HG02623 (cell line): Measurements from ENCODE around the gene TNFAIP2.
"Not testable (repeated sequence)": the region's sequence is repeated elsewhere in the genome, so short reads cannot be mapped to it uniquely, and the experiment has no call there.

Experiments used
- ATAC-seq: cut with Tn5 transposase; IDR thresholded peaks from one replicate; pipeline ENCODE4 v1.9.1; 2021; ENCODE audit warnings: moderate library complexity; ENCODE audit not compliant: unreplicated experiment

The TNFAIP2 gene

DNA sequence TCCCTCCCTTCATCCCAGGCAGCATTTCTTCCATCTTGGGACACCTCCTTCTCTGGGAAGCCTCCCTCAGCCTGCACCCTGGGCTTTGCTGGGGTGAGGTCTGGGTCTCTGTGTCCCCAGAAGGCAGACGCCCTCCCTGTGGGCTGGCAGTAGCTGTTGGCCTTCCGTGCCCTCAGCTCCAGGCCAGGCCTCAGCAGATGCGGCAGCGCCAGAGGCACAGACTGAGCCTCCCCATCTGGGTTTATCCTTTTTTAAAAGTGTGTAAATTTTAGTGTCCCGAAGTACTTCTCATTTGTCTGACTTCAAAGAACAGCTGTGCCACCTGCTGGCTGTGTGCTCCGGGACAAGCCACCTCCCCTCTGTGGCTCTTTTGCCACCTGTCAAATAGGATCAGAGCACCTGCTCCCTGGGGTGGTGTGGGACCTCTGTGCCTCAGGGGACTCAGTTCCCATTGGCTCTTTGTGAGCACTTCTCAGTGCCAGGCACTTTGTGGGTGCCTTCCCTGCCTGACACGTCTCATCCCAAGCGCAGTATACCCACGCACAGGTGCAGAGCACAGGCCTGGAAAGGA, 17.6 kb upstream of the TNFAIP2 start:
- no peak for ATAC-seq

- ATAC-seq, result no peak
Observed at GRCh38 chr14:103107455-103107854, 15.8 kb upstream of the TNFAIP2 start.

GRCh38 chr14:103107941-103108748, 15.1 kb upstream of the TNFAIP2 start:
- ATAC-seq, result no peak

- no peak for ATAC-seq
Observed at GRCh38 chr14:103108749-103109207, 14.5 kb upstream of the TNFAIP2 start.

- no peak for ATAC-seq
Observed at GRCh38 chr14:103109535-103110441, 13.5 kb upstream of the TNFAIP2 start.

- ATAC-seq, result no peak
Observed at GRCh38 chr14:103110681-103111231, 12.5 kb upstream of the TNFAIP2 start.

DNA sequence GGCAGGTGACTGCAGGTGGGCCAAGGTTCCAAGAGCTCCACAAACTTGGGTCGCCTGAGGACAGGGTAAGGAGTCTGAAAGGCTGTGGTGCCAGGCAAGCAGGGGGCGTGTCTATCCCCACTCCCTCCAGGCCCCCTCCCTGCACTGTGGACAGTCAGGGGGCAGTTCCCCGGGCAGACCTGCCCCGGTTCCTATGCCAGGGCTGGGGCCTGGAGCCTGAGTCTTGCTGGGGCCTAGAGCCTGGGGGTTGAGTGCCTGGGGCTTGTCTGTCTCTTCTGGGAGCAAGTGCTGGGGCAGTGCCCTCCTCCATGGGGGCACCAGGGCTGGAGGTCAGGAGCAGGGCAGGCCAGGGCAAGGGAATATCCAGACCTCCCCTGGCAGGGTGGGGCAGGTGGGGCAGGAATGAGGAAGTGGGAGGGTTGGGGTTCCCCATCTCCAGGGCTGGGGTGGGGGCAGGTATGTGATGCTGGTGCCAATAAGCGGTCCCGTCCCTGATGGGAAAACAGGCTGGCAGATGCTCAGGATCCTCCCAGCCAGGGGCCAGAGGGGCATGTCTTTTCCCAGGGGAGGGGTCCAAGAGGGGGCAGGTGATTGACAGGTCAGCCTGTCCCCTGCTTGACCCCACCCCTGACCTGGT, 11.9 kb upstream of the TNFAIP2 start:
- no peak for ATAC-seq

DNA sequence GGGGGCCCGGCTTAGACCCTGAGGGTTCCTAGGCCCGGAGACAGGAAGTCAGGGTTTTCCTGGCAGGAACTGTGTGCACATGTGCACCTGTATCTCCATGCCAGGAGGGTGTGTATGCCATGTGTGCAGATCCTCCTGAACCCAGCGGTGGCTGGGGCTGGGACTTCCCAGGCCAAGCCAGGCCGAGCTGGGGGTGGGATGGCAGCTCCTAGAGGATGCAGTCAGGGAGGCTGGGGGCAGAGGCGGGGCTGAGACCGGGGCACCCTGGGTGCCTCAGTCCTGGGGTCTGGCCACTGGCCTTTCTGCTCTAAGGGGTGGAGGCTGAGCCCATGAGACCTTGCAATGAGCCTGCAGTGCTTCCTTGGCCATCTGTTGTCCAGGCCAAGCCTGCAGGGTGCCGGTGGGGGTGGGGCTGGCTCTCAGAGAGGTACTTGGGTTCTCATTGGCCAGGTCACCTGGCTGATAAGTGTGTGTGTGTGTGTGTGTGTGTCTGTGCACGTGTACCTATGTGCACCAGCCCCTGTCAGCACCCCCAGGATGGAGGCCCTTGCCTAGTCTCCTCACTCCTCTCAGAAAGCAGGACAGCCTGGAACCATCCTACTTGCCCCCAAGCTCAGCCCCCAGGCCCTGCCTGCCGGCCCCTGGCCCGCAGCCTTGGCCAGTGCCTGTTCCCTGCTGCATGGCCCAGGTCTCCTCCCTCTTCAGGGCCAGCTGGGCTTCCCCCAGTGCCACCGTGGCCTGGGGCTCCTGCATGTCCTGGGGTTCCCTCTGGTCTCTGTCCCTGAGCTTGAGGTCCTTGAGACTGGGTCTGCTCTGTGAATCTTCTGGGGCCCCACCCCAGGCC, 10.6 kb upstream of the TNFAIP2 start:
- no peak for ATAC-seq

- ATAC-seq, result no peak
Observed at GRCh38 chr14:103113303-103113702, 10.0 kb upstream of the TNFAIP2 start.

DNA sequence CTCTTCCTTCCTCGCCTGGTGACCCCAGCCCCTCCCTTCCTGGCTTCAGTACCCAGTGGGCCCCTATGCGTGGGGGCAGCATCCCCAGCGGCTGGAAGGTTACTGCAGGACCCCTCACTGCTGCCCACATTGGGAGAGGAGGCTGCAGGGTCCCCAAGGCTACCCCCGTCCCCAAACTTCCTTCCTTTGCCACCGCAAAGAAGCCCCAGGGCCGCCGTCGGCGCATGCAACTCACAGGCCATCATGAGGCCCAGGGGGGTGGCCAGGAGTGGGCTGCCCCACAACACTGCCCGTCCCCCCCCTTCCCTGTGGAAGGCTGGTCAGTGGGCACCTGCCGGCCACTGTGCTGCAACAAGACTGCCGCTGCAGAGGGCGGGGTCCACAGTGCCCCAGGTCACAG, 9.5 kb upstream of the TNFAIP2 start:
- no peak for ATAC-seq

- not testable (repeated sequence) for ATAC-seq
Observed at GRCh38 chr14:103115086-103115679, 8.1 kb upstream of the TNFAIP2 start.

DNA sequence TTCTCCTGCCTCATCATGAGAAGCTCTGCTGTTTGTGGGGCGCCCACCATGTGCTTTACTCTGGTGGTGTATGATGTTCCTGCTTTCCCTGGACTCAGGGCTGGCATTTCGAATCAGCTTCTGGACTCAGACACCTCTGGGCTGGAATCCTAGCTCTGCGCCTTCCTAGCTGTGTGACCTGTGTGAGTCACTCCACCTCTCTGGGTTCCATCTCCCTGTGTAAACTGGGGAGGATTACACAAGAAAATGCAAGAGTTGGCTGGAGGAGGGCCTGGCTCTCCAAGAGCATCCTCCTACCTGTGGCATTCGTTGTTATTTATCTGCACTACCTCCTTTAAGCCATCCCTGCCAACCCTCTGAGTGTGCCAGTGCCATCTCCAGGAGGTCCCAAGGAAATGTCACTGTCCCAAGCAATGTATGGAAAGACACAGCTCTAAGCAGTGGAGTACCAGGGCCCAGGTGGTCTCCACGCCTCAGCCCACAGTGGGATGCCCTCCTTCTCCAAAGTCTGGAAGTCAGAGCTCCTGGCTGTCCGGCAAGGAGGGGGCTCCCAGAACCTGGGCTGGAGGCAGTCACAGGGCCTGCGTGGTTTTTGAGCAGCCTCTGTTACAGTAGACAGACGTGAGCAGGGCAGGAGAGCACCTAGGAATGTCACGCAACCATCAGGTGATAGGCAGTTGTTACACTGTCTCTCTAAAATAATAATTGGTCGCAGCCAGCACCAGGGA, 7.3 kb upstream of the TNFAIP2 start:
- no peak for ATAC-seq

DNA sequence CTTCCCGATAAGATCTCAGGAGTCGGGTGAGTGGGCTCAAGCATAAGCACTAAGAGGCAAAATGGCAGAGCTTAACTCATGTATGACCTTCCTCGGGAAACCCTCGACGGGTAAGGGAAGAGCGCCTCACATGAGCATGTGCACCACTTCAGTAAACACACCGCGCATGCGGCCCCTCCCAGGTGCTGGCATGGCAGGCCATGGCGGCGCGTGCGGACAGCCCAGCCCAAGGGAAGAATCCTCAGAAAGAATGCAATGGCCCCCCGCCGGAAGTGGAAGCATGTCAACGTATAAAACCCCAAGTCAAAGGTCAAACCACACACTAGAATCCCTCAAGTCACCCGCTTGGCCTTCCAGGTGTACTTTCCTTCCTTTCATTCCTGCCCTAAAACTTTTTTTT, 6.6 kb upstream of the TNFAIP2 start:
- no peak for ATAC-seq

GRCh38 chr14:103117499-103117898, 5.8 kb upstream of the TNFAIP2 start:
- ATAC-seq, result not testable (repeated sequence)

GRCh38 chr14:103118018-103118662, 5.1 kb upstream of the TNFAIP2 start:
- no peak for ATAC-seq

- ATAC-seq, result no peak
Observed at GRCh38 chr14:103118663-103119404, 4.4 kb upstream of the TNFAIP2 start.

DNA sequence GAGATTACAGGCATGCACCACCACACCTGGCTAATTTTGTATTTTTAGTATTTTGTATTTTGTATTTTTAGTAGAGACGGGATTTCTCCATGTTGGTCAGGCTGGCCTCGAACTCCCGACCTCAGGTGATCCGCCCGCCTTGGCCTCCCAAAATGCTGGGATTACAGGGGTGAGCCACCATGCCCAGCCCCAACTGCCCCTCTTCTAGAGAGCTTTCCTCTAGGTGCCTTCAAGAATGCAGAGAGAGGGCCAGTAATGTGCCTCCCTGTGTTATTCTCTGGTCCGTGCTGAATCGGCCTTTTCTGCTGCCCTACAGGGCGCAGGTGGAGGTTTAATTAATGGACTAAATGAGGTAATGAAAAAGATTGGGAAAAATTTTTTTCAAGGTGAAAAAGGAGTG, 3.7 kb upstream of the TNFAIP2 start:
- ATAC-seq, result not testable (repeated sequence)
